GM23248 (cell line): ENCODE data around the gene DNAH9.
"Not testable (repeated sequence)": the region's sequence is repeated elsewhere in the genome, so short reads cannot be mapped to it uniquely, and the experiment has no call there.

Experiments used
- EZH2 ChIP-seq: fragments of 200-600 bp; sonication (generic); IDR thresholded peaks from 2 replicates; pipeline ENCODE4 v1.6.1; 2018; ENCODE audit warnings: antibody characterized with exemption, mild to moderate bottlenecking; ENCODE audit not compliant: insufficient read depth, poor library complexity, severe bottlenecking
- EZH2phosphoT487 ChIP-seq: fragments of 200-600 bp; sonication (generic); IDR thresholded peaks from 2 replicates; pipeline ENCODE4 v1.6.1; 2018; ENCODE audit warnings: antibody characterized with exemption, moderate library complexity, mild to moderate bottlenecking, low read depth; ENCODE audit not compliant: insufficient read depth

GRCh38 chr17:11972741-11973140, 374.5 kb downstream of the DNAH9 start:
- not testable (repeated sequence) for TF ChIP-seq EZH2phosphoT487, EZH2
